Fibroblast of the aortic adventitia (primary cell): ENCODE data around the gene SYDE1. TPM values are rescaled to one million over a fixed set of nuclear protein-coding genes. Genes with fewer than 3 reads are reported as not detected.
A peak's percentile ranks its signal among the peaks of the same experiment; 100 is the strongest.
"Not testable (repeated sequence)": the region's sequence is repeated elsewhere in the genome, so short reads cannot be mapped to it uniquely, and the experiment has no call there.

Experiments used
- DNase-seq: peaks from one replicate; pipeline ENCODE4 v3.0.0-alpha.2; 2010; ENCODE audit warnings: low read depth
- H3K4me3 ChIP-seq: 2 replicates; pipeline ENCODE4 v1.5.1; 2011; ENCODE audit warnings: low read depth, mild to moderate bottlenecking, control low read depth, low read length, moderate library complexity
- total RNA-seq: library from RNA; depleted of rRNA; stranded (reverse); fragments of >200 nt; gene quantifications from 2 replicates; pipeline ENCODE4 v1.2.3, GENCODE V29; 2012; ENCODE audit warnings: low replicate concordance
- TF ChIP-seq, protein P1 (sequence below): IDR thresholded peaks from 2 replicates; pipeline ENCODE4 v1.5.1; 2011; ENCODE audit warnings: mild to moderate bottlenecking, low read length, control low read depth, inconsistent platforms; ENCODE audit not compliant: insufficient read depth

Gene SYDE1
- total RNA-seq, 1 donor: 36.2 TPM

DNA sequence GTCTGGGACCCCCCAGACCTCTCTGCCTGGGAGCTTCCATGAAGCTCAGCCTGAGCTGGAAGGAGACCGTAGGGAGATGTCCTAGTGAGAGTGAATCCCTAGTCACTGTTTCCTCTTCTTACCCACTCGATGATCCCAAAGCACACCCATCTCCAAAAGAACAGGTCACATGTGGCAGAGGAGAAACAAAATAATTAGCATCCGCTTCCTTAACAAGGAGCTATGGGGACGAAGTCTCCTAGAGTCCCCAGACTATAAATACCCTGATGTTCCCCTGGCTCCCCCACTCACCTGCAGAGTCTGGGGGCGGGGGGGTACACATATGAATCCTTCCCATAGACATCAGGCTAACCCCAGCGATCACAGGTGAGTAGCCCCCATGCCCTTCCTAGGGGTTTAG lies 25.3 kb upstream of the SYDE1 start, which contains the start of gene OR1I1:
Gene OR1I1 (plus strand): TSS at position 301 of the 400 bp plus-strand sequence. CDS start 4,855 bp downstream, outside the sequence.
- TF ChIP-seq, protein P1, sequence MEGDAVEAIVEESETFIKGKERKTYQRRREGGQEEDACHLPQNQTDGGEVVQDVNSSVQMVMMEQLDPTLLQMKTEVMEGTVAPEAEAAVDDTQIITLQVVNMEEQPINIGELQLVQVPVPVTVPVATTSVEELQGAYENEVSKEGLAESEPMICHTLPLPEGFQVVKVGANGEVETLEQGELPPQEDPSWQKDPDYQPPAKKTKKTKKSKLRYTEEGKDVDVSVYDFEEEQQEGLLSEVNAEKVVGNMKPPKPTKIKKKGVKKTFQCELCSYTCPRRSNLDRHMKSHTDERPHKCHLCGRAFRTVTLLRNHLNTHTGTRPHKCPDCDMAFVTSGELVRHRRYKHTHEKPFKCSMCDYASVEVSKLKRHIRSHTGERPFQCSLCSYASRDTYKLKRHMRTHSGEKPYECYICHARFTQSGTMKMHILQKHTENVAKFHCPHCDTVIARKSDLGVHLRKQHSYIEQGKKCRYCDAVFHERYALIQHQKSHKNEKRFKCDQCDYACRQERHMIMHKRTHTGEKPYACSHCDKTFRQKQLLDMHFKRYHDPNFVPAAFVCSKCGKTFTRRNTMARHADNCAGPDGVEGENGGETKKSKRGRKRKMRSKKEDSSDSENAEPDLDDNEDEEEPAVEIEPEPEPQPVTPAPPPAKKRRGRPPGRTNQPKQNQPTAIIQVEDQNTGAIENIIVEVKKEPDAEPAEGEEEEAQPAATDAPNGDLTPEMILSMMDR: no peak
- DNase-seq: no peak
- no peak within 1 kb of the TSS for H3K4me3 ChIP-seq

DNA sequence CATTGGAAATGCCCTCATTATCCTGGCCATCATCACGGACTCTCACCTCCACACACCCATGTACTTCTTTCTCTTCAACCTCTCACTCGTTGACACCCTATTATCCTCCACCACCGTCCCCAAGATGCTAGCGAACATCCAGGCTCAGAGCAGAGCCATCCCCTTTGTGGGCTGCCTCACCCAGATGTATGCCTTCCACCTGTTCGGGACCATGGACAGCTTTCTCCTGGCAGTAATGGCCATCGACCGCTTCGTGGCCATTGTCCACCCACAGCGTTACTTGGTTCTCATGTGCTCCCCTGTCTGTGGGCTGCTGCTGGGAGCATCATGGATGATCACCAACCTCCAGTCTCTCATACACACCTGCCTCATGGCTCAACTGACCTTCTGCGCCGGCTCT lies 20.0 kb upstream of the SYDE1 start:
- DNase-seq: no peak
- TF ChIP-seq, protein P1: no peak
- no peak overlapping the region for H3K4me3 ChIP-seq

DNA sequence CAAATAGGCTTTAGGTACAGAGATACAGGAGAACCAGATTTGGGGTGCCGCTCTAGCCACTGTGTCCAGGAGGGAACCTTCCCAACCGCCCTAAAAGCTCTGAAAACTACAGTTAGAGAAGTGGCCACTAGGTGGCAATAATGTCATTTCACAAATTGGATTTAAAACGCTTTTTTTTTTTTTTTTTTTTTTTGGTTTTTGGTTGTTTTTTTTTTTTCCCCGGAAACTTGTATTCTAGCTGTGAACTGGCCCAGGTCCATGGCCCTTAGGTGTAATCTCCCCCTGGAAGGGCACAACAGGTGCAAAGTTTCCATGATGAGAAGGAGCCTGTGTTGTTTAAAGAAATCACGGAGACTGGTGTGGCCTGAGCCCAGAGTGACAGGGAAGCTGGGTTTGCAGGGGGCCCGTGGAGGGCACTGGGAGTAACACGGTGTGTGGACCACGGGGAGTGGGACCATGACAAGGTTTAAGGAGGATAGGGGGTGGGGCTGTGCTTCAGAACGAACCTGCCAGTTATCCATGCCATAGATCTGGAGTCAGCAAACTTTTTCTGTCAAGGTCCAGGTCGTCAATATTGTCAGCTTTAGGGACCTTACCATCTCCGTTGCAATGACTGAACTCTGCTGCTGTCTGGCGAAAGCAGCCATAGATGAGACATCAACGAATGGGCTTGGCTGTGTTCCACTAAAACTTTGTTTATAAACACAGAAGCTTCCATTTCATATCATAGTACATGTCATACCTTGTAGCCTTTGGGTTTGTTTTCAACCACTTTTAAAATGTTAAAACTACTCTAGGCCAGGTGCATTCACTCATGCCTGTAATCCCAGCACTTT lies 15.1 kb upstream of the SYDE1 start:
- TF ChIP-seq, protein P1: peak; percentile 66
- no peak overlapping the region for H3K4me3 ChIP-seq
- peak; percentile 85 for DNase-seq

DNA sequence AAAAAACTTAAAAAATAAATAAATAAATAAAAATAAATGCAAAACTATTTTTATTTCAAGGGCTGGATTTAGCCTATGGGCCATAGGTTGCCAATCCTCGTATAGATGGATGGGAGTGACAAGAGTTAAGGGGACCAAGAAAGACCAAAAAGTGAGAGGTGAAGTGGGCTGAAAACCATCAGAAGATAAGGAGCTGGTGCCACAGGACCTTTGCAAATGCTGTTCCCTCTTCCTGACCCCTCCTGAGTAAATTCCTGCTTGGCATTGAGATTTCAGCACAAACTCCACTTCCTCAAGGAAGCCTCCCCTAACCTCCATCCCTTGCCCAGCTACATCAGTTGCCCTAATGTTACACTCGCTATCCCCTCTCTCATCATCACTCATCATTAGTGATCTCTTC lies 14.2 kb upstream of the SYDE1 start:
- no peak overlapping the region for H3K4me3 ChIP-seq
- TF ChIP-seq, protein P1: no peak
- DNase-seq: no peak

DNA sequence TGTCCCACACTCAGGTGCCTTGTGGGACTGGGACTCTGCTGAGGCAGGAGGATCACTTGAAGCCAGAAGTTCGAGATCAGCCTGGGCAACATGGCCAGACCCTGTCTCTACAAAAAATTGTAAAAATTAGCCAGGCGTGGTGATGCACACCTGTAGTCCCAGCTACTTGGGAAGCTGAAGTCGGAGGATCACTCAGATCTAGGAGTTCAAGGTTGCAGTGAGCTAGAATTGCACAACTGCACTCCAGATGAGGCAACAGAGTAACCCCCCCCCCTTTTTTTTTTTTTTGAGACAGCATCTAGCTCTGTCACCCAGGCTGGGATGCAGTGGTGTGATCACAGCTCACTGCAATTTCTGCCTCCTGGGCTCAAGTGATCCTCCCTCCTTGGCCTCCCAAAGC lies 11.0 kb upstream of the SYDE1 start:
- no peak for DNase-seq
- TF ChIP-seq, protein P1: no peak
- no peak overlapping the region for H3K4me3 ChIP-seq

DNA sequence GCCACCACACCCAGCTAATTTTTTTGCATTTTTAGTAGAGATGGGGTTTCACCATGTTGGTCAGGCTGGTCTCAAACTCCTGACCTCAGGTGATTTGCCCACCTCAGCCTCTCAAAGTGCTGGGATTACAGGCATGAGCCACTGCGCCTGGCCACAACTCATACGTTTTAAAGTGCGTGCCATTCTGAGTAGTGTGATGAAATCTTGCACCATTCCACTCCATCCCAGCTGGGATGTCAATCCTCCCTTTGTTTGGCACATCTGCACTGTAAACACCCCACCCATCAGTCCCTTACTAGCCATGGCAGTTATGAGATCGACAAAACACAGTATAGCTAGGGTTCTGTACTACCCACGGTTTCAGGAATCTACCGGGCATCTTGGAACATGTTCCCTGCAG lies 9.2 kb upstream of the SYDE1 start:
- DNase-seq, H3K4me3 ChIP-seq: not testable (repeated sequence)

DNA sequence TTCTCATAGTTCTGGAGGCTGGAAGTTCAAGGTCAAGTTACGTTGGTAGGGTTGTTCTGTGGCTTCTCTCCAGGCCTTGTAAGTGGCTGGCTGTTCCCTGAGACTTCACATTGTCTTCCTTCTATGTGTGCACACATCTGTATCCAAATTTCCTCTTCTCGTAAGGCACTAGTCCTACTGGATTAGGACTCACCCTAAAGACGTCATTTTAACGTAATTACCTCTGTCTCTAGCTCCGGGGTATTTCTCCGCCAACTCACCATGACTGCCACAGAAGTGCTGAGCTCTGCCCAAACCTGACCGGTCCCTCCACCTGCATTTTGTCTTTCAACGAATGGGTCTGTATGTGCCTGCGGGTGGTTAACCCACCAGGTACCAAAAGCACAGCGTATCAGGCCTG lies 8.7 kb upstream of the SYDE1 start:
- DNase-seq: no peak
- no peak overlapping the region for H3K4me3 ChIP-seq
- TF ChIP-seq, protein P1: no peak
